ENCODE results near the gene SYT2. TPM values are rescaled to one million over a fixed set of nuclear protein-coding genes. Genes with fewer than 3 reads are reported as not detected.
A peak's percentile ranks its signal among the peaks of the same experiment; 100 is the strongest.
"Not testable (repeated sequence)": the region's sequence is repeated elsewhere in the genome, so short reads cannot be mapped to it uniquely, and the experiment has no call there.

Gene SYT2
- total RNA-seq, 1 donor, result not detected

- DNase-seq (ENCODE audit: low read depth), result peak; percentile 25
- TF ChIP-seq CTCF (IDR thresholded peaks at IDR 0.05; ENCODE audit: insufficient read depth, low read length), result peak; percentile 29
- H3K4me3 ChIP-seq (ENCODE audit: low read depth, low read length), result not testable (repeated sequence)
Measured at GRCh38 chr1:202614363-202615207, 95.7 kb downstream of the SYT2 start.

GRCh38 chr1:202613571-202613970 lies 96.7 kb downstream of the SYT2 start:
- TF ChIP-seq CTCF (IDR thresholded peaks at IDR 0.05; ENCODE audit: insufficient read depth, low read length), result no peak
- DNase-seq (ENCODE audit: low read depth), result no peak
- H3K4me3 ChIP-seq (ENCODE audit: low read depth, low read length), result no peak overlapping the region

- not testable (repeated sequence) for DNase-seq (ENCODE audit: low read depth); H3K4me3 ChIP-seq (ENCODE audit: low read depth, low read length)
Measured at GRCh38 chr1:202612036-202612435, 98.2 kb downstream of the SYT2 start.

GRCh38 chr1:202605515-202605914 lies 104.7 kb downstream of the SYT2 start:
- TF ChIP-seq CTCF (IDR thresholded peaks at IDR 0.05; ENCODE audit: insufficient read depth, low read length), result no peak
- no peak for DNase-seq (ENCODE audit: low read depth)
- no peak overlapping the region for H3K4me3 ChIP-seq (ENCODE audit: low read depth, low read length)

GRCh38 chr1:202603435-202603834 lies 106.8 kb downstream of the SYT2 start:
- no peak for DNase-seq (ENCODE audit: low read depth)
- TF ChIP-seq CTCF (IDR thresholded peaks at IDR 0.05; ENCODE audit: insufficient read depth, low read length), result no peak

GRCh38 chr1:202600432-202601041 lies 109.7 kb downstream of the SYT2 start:
- TF ChIP-seq CTCF (IDR thresholded peaks at IDR 0.05; ENCODE audit: insufficient read depth, low read length), result no peak
- H3K4me3 ChIP-seq (ENCODE audit: low read depth, low read length), result no peak overlapping the region
- no peak for DNase-seq (ENCODE audit: low read depth)

More at GRCh38 chr1:202603435-202603834, 106.8 kb downstream of the SYT2 start:
- H3K4me3 ChIP-seq (ENCODE audit: low read depth, low read length), result no peak overlapping the region

- no peak overlapping the region for H3K4me3 ChIP-seq (ENCODE audit: low read depth, low read length)
- peak; percentile 85 for DNase-seq (ENCODE audit: low read depth)
- peak; percentile 89 for TF ChIP-seq CTCF (IDR thresholded peaks at IDR 0.05; ENCODE audit: insufficient read depth, low read length)
Measured at GRCh38 chr1:202599669-202600431, 110.4 kb downstream of the SYT2 start.
